AG09309 (cell line): Measurements from ENCODE around the gene FAM234A.

Experiments
- DNase-seq: peaks from one replicate; pipeline ENCODE4 v3.0.0-alpha.2; 2010; ENCODE audit warnings: low read depth
- H3K4me3 ChIP-seq: 2 replicates; pipeline ENCODE4 v1.5.1; 2011; ENCODE audit warnings: mild to moderate bottlenecking, low read depth, low read length, moderate library complexity; ENCODE audit not compliant: control insufficient read depth
- CTCF ChIP-seq: IDR thresholded peaks from 2 replicates; pipeline ENCODE4 v1.5.1; 2011; ENCODE audit warnings: mild to moderate bottlenecking, low read depth, low read length, inconsistent platforms; ENCODE audit not compliant: insufficient read depth, control insufficient read depth; ENCODE audit errors: missing control alignments

The FAM234A gene

GRCh38 chr16:260326-260725 lies 25.7 kb downstream of the FAM234A start:
- H3K4me3 ChIP-seq = no peak overlapping the region
- no peak for DNase-seq
- TF ChIP-seq CTCF = no peak

GRCh38 chr16:261031-261691 lies 26.5 kb downstream of the FAM234A start:
- H3K4me3 ChIP-seq = no peak overlapping the region
- no peak for TF ChIP-seq CTCF
- no peak for DNase-seq

- no peak overlapping the region for H3K4me3 ChIP-seq
- DNase-seq = no peak
- no peak for TF ChIP-seq CTCF
Measured at GRCh38 chr16:262121-262745, 27.6 kb downstream of the FAM234A start.

- TF ChIP-seq CTCF = no peak
- no peak for DNase-seq
- H3K4me3 ChIP-seq = no peak overlapping the region
Measured at GRCh38 chr16:263182-263774, 28.7 kb downstream of the FAM234A start.

GRCh38 chr16:263944-264343 lies 29.3 kb downstream of the FAM234A start:
- no peak overlapping the region for H3K4me3 ChIP-seq
- DNase-seq = no peak
- no peak for TF ChIP-seq CTCF

GRCh38 chr16:264440-264951 lies 29.9 kb downstream of the FAM234A start:
- TF ChIP-seq CTCF = no peak
- DNase-seq = no peak
- H3K4me3 ChIP-seq = no peak overlapping the region
